Chondrocyte (in vitro differentiated cells): Measurements from ENCODE around the gene BANK1. TPM values are rescaled to one million over a fixed set of nuclear protein-coding genes. Genes with fewer than 3 reads are reported as not detected.

Experiments
- DNase-seq: peaks from one replicate; pipeline ENCODE4 v3.0.0; 2021; ENCODE audit warnings: mixed read lengths, low spot score
- H3K27ac Mint-ChIP-seq: one replicate; pipeline ENCODE4 v1.8.0; 2021; ENCODE audit warnings: mild to moderate bottlenecking, moderate library complexity, mixed read lengths; ENCODE audit not compliant: unreplicated experiment
- H3K27me3 Mint-ChIP-seq: 2 replicates; pipeline ENCODE4 v1.8.0; 2021; ENCODE audit warnings: low read depth, mixed read lengths
- H3K36me3 Mint-ChIP-seq: 2 replicates; pipeline ENCODE4 v1.8.0; 2021; ENCODE audit warnings: low read depth, mixed read lengths
- H3K4me1 Mint-ChIP-seq: 2 replicates; pipeline ENCODE4 v1.8.0; 2021; ENCODE audit warnings: low read depth, mild to moderate bottlenecking, mixed read lengths
- H3K4me3 Mint-ChIP-seq: one replicate; pipeline ENCODE4 v1.8.0; 2021; ENCODE audit warnings: mild to moderate bottlenecking, moderate library complexity, mixed read lengths; ENCODE audit not compliant: unreplicated experiment
- H3K9me3 Mint-ChIP-seq: 2 replicates; pipeline ENCODE4 v1.8.0; 2021; ENCODE audit warnings: low read depth, mixed read lengths
- total RNA-seq: library from RNA; stranded (reverse); gene quantifications from 3 replicates; pipeline ENCODE4 v1.2.1, GENCODE V29; 2021
- TF ChIP-seq, protein P1 (sequence below): fragments of 200-600 bp; sonication (generic); IDR thresholded peaks from 2 replicates; pipeline ENCODE4 v1.5.0; 2021; ENCODE audit warnings: antibody characterized with exemption, mild to moderate bottlenecking, moderate library complexity

The BANK1 gene
- total RNA-seq, 1 donor from 2014 or later, result 0.65 TPM

DNA sequence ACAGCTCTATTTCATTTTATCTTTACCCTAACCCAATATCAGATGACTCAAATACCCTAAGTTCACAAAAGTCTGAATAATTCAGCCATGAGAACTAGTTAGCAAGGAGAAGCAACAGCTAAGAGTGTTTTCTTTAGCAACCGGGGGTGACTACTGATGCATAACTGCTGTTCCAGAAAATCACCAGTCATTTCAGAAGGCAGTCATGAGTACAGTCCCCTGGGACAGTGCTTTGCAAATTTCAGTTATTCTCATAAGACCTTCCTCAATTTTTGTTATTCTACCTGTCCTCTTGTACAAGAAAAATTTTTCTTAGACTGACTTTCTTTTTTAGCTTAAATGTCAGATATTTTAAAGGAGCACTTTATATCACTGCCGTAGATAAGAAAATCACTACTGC, 16.4 kb downstream of the BANK1 start:
- H3K27me3 Mint-ChIP-seq, result no peaks in the 10 kb centered on the region
- H3K9me3 Mint-ChIP-seq, result no peaks in the 10 kb centered on the region
- DNase-seq, result no peak
- H3K4me1 Mint-ChIP-seq, result peaks cover 12% of the 10 kb centered on the region
- no peak overlapping the region for H3K4me3 Mint-ChIP-seq
- TF ChIP-seq, protein P1, sequence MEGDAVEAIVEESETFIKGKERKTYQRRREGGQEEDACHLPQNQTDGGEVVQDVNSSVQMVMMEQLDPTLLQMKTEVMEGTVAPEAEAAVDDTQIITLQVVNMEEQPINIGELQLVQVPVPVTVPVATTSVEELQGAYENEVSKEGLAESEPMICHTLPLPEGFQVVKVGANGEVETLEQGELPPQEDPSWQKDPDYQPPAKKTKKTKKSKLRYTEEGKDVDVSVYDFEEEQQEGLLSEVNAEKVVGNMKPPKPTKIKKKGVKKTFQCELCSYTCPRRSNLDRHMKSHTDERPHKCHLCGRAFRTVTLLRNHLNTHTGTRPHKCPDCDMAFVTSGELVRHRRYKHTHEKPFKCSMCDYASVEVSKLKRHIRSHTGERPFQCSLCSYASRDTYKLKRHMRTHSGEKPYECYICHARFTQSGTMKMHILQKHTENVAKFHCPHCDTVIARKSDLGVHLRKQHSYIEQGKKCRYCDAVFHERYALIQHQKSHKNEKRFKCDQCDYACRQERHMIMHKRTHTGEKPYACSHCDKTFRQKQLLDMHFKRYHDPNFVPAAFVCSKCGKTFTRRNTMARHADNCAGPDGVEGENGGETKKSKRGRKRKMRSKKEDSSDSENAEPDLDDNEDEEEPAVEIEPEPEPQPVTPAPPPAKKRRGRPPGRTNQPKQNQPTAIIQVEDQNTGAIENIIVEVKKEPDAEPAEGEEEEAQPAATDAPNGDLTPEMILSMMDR, result peak; percentile 24
- no peaks in the 10 kb centered on the region for H3K36me3 Mint-ChIP-seq
- peak overlapping the region; percentile 50 for H3K27ac Mint-ChIP-seq

GRCh38 chr4:101807351-101807750, 16.8 kb downstream of the BANK1 start:
- Mint-ChIP-seq H3K27ac (no peak overlapping the region), H3K27me3 (no peaks in the 10 kb centered on the region), H3K4me1 (peaks cover 12% of the 10 kb centered on the region), H3K9me3 (no peaks in the 10 kb centered on the region), H3K36me3 (no peaks in the 10 kb centered on the region), H3K4me3 (no peak overlapping the region)
- TF ChIP-seq, protein P1, result no peak
- DNase-seq, result no peak

DNA sequence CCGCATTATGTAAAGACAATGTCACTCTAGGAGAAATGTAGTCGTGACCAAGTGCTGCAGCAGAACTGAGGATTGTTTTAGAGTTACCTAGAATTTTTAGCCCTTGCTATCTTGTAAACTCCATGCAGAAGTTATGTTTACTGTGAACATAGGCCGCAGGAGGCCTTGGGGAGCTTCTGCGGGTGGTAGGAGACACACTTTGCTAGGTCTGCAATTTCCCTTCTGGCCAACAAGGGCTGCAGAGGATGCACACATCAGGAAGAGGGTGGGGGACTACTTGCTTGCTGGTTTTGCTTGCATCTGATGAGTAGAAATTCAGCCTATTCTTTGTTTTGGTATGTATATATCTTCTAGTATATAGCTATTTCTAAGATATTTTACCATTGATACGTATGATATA, 23.1 kb downstream of the BANK1 start:
- no peak overlapping the region for H3K27ac Mint-ChIP-seq
- H3K27me3 Mint-ChIP-seq, result no peaks in the 10 kb centered on the region
- no peak for DNase-seq
- peaks cover 8% of the 10 kb centered on the region for H3K4me1 Mint-ChIP-seq
- H3K9me3 Mint-ChIP-seq, result no peaks in the 10 kb centered on the region
- no peak overlapping the region for H3K4me3 Mint-ChIP-seq
- TF ChIP-seq, protein P1, result no peak
- H3K36me3 Mint-ChIP-seq, result no peaks in the 10 kb centered on the region

- peaks cover 9% of the 10 kb centered on the region for H3K9me3 Mint-ChIP-seq
- peak overlapping the region; percentile 22 for H3K27ac Mint-ChIP-seq
Observed at GRCh38 chr4:101818362-101818761, 27.8 kb downstream of the BANK1 start.

DNA sequence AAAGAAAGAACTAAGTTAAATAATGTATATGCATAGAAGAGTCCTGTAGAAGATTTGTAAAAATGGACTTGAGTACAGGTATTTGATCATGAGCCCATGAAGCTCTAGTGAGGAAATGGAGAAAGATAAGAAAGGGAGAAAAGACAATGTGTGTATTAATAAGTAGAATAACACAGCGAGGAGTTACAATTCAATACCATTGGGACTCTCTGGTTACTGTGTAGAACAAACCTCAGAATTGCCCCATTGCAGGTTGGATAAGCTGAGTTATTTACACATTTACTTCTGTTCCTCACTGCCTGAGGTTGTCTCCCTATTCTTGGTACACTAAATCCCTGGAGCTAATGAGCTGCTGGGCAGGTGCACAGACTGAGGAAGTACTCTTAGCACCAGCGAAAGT, 33.3 kb downstream of the BANK1 start:
- TF ChIP-seq, protein P1, result no peak

More at GRCh38 chr4:101818362-101818761, 27.8 kb downstream of the BANK1 start:
- no peak for DNase-seq
- TF ChIP-seq, protein P1, result no peak
- Mint-ChIP-seq H3K27me3 (no peaks in the 10 kb centered on the region), H3K4me1 (peaks cover 20% of the 10 kb centered on the region), H3K36me3 (peaks cover 1% of the 10 kb centered on the region), H3K4me3 (no peak overlapping the region)

More for the DNA sequence above, 33.3 kb downstream of the BANK1 start:
- Mint-ChIP-seq H3K4me1 (peaks cover 17% of the 10 kb centered on the region), H3K27ac (no peak overlapping the region), H3K9me3 (peaks cover 9% of the 10 kb centered on the region), H3K4me3 (no peak overlapping the region), H3K27me3 (no peaks in the 10 kb centered on the region), H3K36me3 (peaks cover 1% of the 10 kb centered on the region)
- no peak for DNase-seq
